Pancreas (tissue), 10 donors: Measurements from ENCODE around the gene HS3ST6. TPM values are rescaled to one million over a fixed set of nuclear protein-coding genes. Genes with fewer than 3 reads are reported as not detected.

ENCODE experiments used
- ATAC-seq, 4 donors: fragments of 200-7000 bp; cut with Tn5 transposase; one replicate each; pipeline versions ENCODE4 v1.8.0 to v1.9.1; 2020; ENCODE audit warnings: mild to moderate bottlenecking in 4 of 4, moderate library complexity in 4 of 4
- DNase-seq, 6 donors: peaks; one replicate each; pipeline ENCODE4 v3.0.0-alpha.2; 2020
- FAIRE-seq: peaks from 2 replicates; lab custom pipeline; 2012; peaks lifted over from hg19 to GRCh38; lab: Jason Lieb, UNC
- H3K27ac ChIP-seq, 4 donors: fragments of 200-600 bp; sonication (generic); 1 replicate in 3 of 4; 2 replicates in 1 of 4; pipeline versions ENCODE4 v1.5.0 to v1.8.0; 2020
- H3K27me3 ChIP-seq, 4 donors: fragments of 200-600 bp; one replicate each; pipeline ENCODE4 v1.8.0; 2021
- H3K36me3 ChIP-seq, 3 donors: fragments of 200-600 bp; sonication (generic) in 1 of 3; one replicate each; pipeline versions ENCODE4 v1.5.0 to v1.8.0; 2020 to 2021
- H3K4me1 ChIP-seq, 3 donors: fragments of 200-600 bp; one replicate each; pipeline ENCODE4 v1.8.0; 2021
- H3K4me3 ChIP-seq, 4 donors: fragments of 200-600 bp; sonication (generic) in 2 of 4; one replicate each; pipeline versions ENCODE4 v1.5.0 to v1.8.0; 2020 to 2021
- H3K9me3 ChIP-seq, 4 donors: fragments of 200-600 bp; one replicate each; pipeline ENCODE4 v1.8.0; 2021
- CTCF ChIP-seq, 4 donors: fragments of 200-600 bp; sonication (generic) in 3 of 4; IDR thresholded peaks; one replicate each; pipeline versions ENCODE4 v1.5.0 to v1.8.0; 2021; ENCODE audit warnings: antibody characterized with exemption in 4 of 4
- WGBS, 2 donors: extraction: QIAGEN DNeasy Blood & Tissue Kit; methylation state at CpG; one replicate each; pipeline ENCODE4 v1.1.7; 2013; 5-methylcytosine and 5-hydroxymethylcytosine counted together
- intact Hi-C, 3 donors: fragments of 100-400 bp; cut with DNase I; formaldehyde crosslinking; loops; one replicate each; pipeline versions ENCODE4 v1.11.1 to v1.14.2; 2022
- polyA plus RNA-seq, 2 donors: library from polyadenylated mRNA; stranded (reverse); fragments of 200-250 nt; gene quantifications; one replicate each; pipeline ENCODE4 v1.2.3, GENCODE V29; 2013
- total RNA-seq, 6 donors: library from RNA; stranded (reverse); fragmentation: NEBNext Ultra II Directional in 4 of 6; extraction: Animal tissue kit (Norgen Biotek cat#: 25700) in 4 of 6; gene quantifications; one replicate each; pipeline versions ENCODE4 v1.2.1 to v1.2.4, GENCODE V29; 2021 to 2023
- donor health status: healthy with polysubstance abuse.
- donor health status: DM: no; HTN: no; CAD: no; lungs with moderate emphysema.
- donor health status: DM: no; HTN: no; CAD: no.
- donor health status: control.
- donor health status: control.
- donor health status: Bipolar disorder and iron deficiency.
- donor health status: DM: yes; HTN: yes; CAD: no.
- donor health status: DM: no; HTN: no; CAD: no.
- donor health status: DM: no; HTN: no; CAD: no.
- donor health status: DM: yes; HTN: yes; CAD: no.

The HS3ST6 gene
- total and polyA plus RNA-seq, 8 donors: 0.11 TPM; not detected in 7

- 92 to 95% methylated on average over 59 of the region's 59 CpGs for WGBS, 2 donors
- no peaks in the 10 kb centered on the region for H3K36me3 ChIP-seq
- FAIRE-seq: no peak
- no peaks in the 10 kb centered on the region for H3K27me3 ChIP-seq
- DNase-seq: peak in 1 of 6 donors; percentile 67
- H3K4me3 ChIP-seq: no peak overlapping the region
- H3K27ac ChIP-seq: no peak overlapping the region
- H3K9me3 ChIP-seq: no peaks in the 10 kb centered on the region
- no peak for ATAC-seq
- peaks cover 0 to 10% (median 4%) of the 10 kb centered on the region in 3 donors for H3K4me1 ChIP-seq
- intact Hi-C loops: no loop called here
- TF ChIP-seq CTCF (IDR thresholded peaks at IDR 0.05): no peak
Measured at GRCh38 chr16:1911467-1912214, 6.6 kb downstream of the HS3ST6 start.

GRCh38 chr16:1909561-1910231 lies 8.5 kb downstream of the HS3ST6 start:
- FAIRE-seq (no peak), DNase-seq (peak in 1 of 6 donors; percentile 56), ATAC-seq (no peak)
- Histone ChIP-seq H3K4me3 (no peak overlapping the region), H3K36me3 (no peaks in the 10 kb centered on the region), H3K27me3 (no peaks in the 10 kb centered on the region), H3K9me3 (no peaks in the 10 kb centered on the region), H3K4me1 (peaks cover 0 to 10% (median 4%) of the 10 kb centered on the region in 3 donors), H3K27ac (no peak overlapping the region)
- intact Hi-C loops: no loop called here
- 79 to 85% methylated on average over 18 of the region's 18 CpGs for WGBS, 2 donors
- no peak for TF ChIP-seq CTCF (IDR thresholded peaks at IDR 0.05)

- DNase-seq: peak in 1 of 6 donors; percentile 58
- no peak overlapping the region for H3K27ac ChIP-seq
- H3K9me3 ChIP-seq: no peaks in the 10 kb centered on the region
- no peaks in the 10 kb centered on the region for H3K36me3 ChIP-seq
- H3K27me3 ChIP-seq: no peaks in the 10 kb centered on the region
- no peak overlapping the region for H3K4me3 ChIP-seq
- no peak for TF ChIP-seq CTCF (IDR thresholded peaks at IDR 0.05)
- intact Hi-C loops: no loop called here
- H3K4me1 ChIP-seq: peaks cover 0 to 10% (median 4%) of the 10 kb centered on the region in 3 donors
- ATAC-seq: no peak
- 77 to 83% methylated on average over 7 to 9 of the region's 9 CpGs for WGBS, 2 donors
- FAIRE-seq: no peak
Measured at GRCh38 chr16:1908983-1909382, 9.2 kb downstream of the HS3ST6 start.

- Histone ChIP-seq H3K27me3 (no peaks in the 10 kb centered on the region), H3K4me3 (no peak overlapping the region), H3K4me1 (peaks cover 0 to 2% (median 0%) of the 10 kb centered on the region in 3 donors), H3K36me3 (no peaks in the 10 kb centered on the region), H3K9me3 (no peaks in the 10 kb centered on the region), H3K27ac (no peak overlapping the region)
- DNase-seq (peak in 1 of 6 donors; percentile 44), FAIRE-seq (no peak), ATAC-seq (no peak)
- intact Hi-C loops: no loop called here
- TF ChIP-seq CTCF (IDR thresholded peaks at IDR 0.05): no peak
- 79 to 80% methylated on average over 17 of the region's 17 CpGs for WGBS, 2 donors
Measured at GRCh38 chr16:1908184-1908583, 10.0 kb downstream of the HS3ST6 start.
